ENCODE results near the gene GASK1A.

GASK1A gene

DNA sequence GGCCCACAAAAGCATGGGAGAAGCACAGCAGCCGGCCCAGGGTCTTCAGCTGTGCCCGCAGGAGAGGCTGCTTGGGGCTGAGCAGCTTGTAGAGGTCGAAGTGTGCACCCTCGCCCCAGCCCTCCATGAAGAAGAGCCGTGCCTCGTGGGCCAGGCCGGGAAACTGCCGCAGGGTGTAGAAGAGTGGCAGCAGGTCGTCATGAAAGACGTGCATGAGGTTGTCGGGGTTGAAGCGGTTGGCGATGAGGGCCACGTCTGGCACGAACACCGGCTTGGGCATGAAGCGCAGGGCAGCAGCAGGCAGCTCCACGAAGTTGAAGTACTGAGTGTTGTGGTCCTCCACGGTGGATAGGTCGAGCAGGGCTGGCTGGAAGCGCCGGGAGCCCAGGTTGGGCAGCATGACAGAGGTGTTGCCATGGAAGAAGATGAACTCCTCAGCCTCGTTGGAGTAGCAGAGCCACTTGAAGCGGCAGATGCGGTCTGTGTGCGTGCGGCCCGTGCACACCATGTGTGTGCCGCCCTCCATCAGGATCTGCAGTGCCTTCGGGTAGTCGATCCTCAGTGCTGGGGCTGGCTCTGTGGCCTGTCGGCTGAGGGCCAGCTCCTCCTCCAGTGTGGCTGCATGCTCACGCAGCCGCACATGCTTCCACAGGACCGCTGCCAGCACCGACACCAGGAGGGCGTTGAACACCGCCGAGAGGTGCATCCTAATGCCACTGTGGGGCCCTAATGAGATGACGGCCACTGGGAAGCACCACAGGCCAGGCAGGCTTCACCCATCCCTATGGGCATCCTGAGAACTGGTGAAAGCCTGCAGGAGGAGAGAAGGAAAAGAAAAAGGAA lies 101.8 kb downstream of the GASK1A start:
- Mint-ChIP-seq H3K4me3 (no peak overlapping the region), H3K27ac (no peak overlapping the region), H3K9me3 (peaks cover 23% of the 10 kb centered on the region), H3K4me1 (ENCODE audit: low read depth) (no peaks in the 10 kb centered on the region), H3K27me3 (ENCODE audit: low read depth) (no peaks in the 10 kb centered on the region), H3K36me3 (ENCODE audit: low read depth) (peaks cover 20% of the 10 kb centered on the region)

DNA sequence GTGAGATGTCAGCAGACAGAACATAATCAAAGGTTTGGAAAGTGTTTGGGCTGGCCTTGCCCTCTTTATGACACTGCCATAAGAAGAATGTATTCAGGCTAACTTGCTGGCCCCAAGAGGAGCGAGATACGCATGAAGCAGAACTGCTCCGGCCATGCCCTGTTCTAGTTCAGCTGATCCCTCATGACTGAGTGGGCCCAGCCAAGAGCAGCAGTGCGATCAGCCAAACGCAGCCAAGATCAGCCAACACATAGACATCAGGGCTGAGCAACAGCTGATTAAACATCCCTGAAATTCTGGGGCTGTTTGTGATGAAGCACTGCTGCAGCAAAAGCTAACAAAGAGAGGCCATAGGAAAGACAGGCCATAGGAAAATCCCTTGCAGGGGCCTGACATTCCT lies 102.7 kb downstream of the GASK1A start:
- H3K4me1 Mint-ChIP-seq (ENCODE audit: low read depth), result peaks cover 1% of the 10 kb centered on the region
- H3K27ac Mint-ChIP-seq, result no peak overlapping the region
- H3K27me3 Mint-ChIP-seq (ENCODE audit: low read depth), result no peaks in the 10 kb centered on the region
- H3K36me3 Mint-ChIP-seq (ENCODE audit: low read depth), result peaks cover 20% of the 10 kb centered on the region
- H3K9me3 Mint-ChIP-seq, result peaks cover 23% of the 10 kb centered on the region
- no peak overlapping the region for H3K4me3 Mint-ChIP-seq

DNA sequence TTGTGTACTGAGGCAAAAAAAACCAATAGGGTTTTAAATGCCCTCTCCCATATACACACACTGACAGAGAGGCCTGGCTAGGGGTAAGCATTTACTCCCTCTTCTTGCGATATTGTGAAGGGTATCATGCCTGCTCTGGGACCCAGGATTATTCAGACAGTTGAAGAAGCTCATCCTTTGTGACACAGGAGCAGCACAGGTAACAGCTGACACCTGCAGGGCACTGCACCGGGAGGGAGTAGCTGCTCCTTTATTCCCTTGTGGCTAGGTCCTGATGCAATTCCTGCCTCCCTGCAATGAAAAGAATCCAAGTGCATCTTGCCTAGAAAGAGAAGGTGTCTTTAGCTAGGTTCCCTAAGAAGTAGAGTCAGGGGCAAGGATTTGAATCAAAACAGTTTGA lies 103.3 kb downstream of the GASK1A start:
- H3K4me3 Mint-ChIP-seq, result no peak overlapping the region
- peaks cover 23% of the 10 kb centered on the region for H3K9me3 Mint-ChIP-seq
- peaks cover 2% of the 10 kb centered on the region for H3K4me1 Mint-ChIP-seq (ENCODE audit: low read depth)
- no peaks in the 10 kb centered on the region for H3K27me3 Mint-ChIP-seq (ENCODE audit: low read depth)
- peaks cover 19% of the 10 kb centered on the region for H3K36me3 Mint-ChIP-seq (ENCODE audit: low read depth)
- H3K27ac Mint-ChIP-seq, result no peak overlapping the region

DNA sequence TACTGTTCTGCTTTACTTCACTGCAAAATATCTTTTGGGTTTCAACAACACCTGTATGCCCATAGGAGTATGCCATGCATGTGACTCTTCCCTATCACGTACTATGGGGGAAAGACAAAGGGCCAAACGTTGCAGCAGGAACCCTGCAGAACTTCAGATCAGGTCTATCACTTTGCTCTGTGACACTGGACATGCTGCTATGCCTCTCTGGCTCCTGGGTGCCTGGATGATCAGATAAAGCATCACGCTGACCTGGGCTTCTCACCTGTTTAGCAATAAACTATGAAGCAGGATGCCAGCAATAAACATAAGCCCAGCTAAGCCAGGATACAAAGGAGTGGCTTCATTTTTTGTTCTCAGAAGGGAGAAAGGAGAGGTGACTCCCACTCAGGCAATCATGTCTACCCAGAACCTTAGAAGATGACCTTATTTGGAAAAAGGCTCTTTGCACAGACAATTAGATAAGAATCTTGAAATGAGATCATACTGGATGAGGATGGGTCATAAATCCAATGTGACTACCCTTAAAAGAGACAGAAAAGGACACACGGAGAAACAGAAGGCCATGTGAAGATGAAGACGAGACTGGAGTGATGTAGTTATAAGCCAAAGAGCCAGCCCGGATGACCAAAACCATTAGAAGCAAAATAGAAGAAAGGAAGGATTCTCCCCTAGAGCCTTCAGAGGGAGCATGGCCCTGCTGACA lies 107.5 kb downstream of the GASK1A start:
- Mint-ChIP-seq H3K4me3 (no peak overlapping the region), H3K4me1 (ENCODE audit: low read depth) (peaks cover 2% of the 10 kb centered on the region), H3K9me3 (peaks cover 23% of the 10 kb centered on the region), H3K27ac (no peak overlapping the region), H3K36me3 (ENCODE audit: low read depth) (peaks cover 7% of the 10 kb centered on the region), H3K27me3 (ENCODE audit: low read depth) (no peaks in the 10 kb centered on the region)

DNA sequence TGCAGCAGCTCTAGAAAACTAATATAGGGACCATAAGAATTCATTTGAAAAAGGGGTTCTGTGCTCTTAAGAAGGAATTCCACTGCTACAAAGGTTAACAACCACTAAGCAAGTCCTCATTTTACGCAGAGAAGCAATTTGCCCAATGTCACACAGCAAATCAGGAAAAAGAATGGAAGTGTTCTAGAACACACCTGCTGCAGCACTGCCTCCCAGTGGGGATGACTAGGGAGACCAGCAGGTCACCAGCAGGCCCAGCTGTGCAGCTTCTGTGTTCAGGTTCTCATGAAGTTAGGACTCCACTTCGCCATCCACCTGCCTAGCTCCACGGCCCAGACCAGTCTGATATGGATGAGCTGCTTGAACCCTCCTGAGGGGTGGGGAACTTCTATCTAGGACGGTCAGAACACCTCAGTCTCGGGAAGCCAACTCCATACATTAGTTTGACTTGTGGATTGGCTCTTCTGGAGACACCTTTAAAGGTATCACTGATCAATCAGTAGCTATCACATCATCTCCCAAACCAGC lies 108.2 kb downstream of the GASK1A start:
- H3K27ac Mint-ChIP-seq, result no peak overlapping the region
- H3K4me1 Mint-ChIP-seq (ENCODE audit: low read depth), result peaks cover 2% of the 10 kb centered on the region
- H3K36me3 Mint-ChIP-seq (ENCODE audit: low read depth), result peaks cover 5% of the 10 kb centered on the region
- no peak overlapping the region for H3K4me3 Mint-ChIP-seq
- H3K27me3 Mint-ChIP-seq (ENCODE audit: low read depth), result no peaks in the 10 kb centered on the region
- peaks cover 23% of the 10 kb centered on the region for H3K9me3 Mint-ChIP-seq

DNA sequence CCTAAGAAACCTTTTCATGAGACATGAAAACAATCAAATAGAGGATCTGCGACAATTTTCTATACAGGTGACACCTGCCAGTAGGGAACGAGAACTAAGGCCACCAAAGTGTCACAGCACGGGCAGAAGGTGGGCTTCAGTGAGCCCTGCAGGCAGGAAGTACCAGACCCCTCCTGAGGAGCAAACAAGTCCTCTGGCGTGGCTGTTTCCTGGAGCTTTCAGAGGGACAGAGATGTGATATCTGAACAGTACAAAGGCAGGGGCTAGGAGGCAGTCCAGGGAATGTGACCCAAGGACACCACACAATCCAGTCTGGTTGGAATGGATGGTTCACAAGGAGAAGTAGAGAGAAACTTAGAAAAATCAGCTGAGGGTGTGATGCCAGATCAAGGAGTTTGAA lies 110.0 kb downstream of the GASK1A start:
- H3K4me1 Mint-ChIP-seq (ENCODE audit: low read depth), result peaks cover 2% of the 10 kb centered on the region
- H3K9me3 Mint-ChIP-seq, result peaks cover 6% of the 10 kb centered on the region
- H3K27me3 Mint-ChIP-seq (ENCODE audit: low read depth), result no peaks in the 10 kb centered on the region
- H3K27ac Mint-ChIP-seq, result no peak overlapping the region
- H3K36me3 Mint-ChIP-seq (ENCODE audit: low read depth), result no peaks in the 10 kb centered on the region
- no peak overlapping the region for H3K4me3 Mint-ChIP-seq

DNA sequence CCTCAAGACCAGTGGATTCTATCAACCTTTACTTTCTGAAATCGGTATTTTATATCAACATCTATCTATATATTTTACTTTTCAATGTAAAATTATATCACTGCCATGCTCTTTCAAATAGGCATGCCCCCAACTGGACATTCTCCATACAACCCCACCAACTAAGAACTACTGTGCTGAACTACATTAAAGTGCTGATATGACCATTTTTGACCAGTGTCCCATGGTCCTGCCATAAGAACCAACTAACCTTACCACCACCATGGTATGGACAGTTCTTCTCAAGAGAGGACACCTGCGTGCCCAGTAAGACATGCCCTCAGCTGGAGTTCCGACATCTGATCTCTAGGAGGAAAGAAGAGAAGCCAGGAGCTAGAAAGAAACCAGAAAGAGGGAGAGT lies 111.1 kb downstream of the GASK1A start:
- peaks cover 2% of the 10 kb centered on the region for H3K4me1 Mint-ChIP-seq (ENCODE audit: low read depth)
- no peak overlapping the region for H3K4me3 Mint-ChIP-seq
- no peaks in the 10 kb centered on the region for H3K27me3 Mint-ChIP-seq (ENCODE audit: low read depth)
- no peaks in the 10 kb centered on the region for H3K9me3 Mint-ChIP-seq
- no peaks in the 10 kb centered on the region for H3K36me3 Mint-ChIP-seq (ENCODE audit: low read depth)
- H3K27ac Mint-ChIP-seq, result no peak overlapping the region

DNA sequence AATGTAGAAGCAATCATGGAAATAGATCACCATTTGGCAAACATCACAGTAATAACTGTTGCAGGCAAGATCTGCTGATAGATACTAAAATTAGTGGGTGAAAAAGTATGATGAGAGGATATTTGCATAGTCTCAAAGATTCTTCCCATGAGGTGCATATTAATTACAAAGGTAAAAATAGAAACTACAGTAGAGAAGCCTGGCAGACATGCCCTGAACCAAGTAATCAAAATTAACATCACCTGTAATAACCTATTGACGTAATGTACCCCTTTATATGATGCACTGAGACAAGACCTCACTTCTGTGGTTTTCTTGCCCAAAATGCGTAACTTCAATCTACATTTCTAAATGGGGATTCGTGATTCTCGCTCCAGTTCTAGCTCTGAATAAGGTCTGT lies 112.4 kb downstream of the GASK1A start:
- Mint-ChIP-seq H3K27ac (no peak overlapping the region), H3K4me1 (ENCODE audit: low read depth) (peaks cover 2% of the 10 kb centered on the region), H3K4me3 (no peak overlapping the region), H3K36me3 (ENCODE audit: low read depth) (no peaks in the 10 kb centered on the region), H3K9me3 (no peaks in the 10 kb centered on the region), H3K27me3 (ENCODE audit: low read depth) (no peaks in the 10 kb centered on the region)

DNA sequence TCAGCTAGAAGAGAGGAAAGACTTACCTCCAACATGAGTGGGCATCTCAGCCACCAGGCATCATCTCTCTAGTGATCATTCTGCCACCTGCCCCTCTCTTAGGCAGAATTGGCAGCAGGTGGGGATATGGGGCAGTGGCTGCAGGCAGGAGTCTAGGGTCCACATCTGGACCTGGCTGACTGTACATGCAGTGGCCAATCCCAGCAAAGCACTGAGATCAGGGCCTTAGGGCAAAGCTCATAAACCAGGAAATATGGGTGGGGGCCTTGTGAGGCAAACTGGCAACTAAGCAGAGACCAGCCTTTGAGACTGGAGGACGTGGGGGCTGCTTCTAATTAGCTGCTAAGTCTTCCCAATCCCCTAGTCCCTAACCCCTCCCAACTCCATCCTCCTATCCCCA lies 113.9 kb downstream of the GASK1A start:
- H3K27me3 Mint-ChIP-seq (ENCODE audit: low read depth), result no peaks in the 10 kb centered on the region
- no peak overlapping the region for H3K4me3 Mint-ChIP-seq
- no peak overlapping the region for H3K27ac Mint-ChIP-seq
- H3K36me3 Mint-ChIP-seq (ENCODE audit: low read depth), result no peaks in the 10 kb centered on the region
- H3K9me3 Mint-ChIP-seq, result no peaks in the 10 kb centered on the region
- H3K4me1 Mint-ChIP-seq (ENCODE audit: low read depth), result no peaks in the 10 kb centered on the region

DNA sequence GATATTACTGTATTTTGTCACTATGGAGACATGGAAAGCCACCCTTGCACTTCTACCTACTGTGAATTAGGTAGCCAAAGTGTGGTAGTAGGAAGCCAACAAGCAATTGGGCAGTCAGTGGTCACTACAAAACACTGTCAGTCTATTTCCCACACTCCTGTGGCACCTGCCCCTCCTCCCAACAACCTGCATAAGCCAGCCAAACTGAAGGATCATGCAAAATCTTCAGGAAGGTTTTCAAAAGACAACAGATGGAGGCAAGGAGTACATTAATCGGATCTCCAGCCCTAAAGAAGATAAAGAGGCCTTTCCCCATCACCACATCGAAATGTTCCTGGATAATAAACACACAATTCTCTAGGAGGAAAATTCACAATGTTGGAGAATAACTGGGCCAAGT lies 114.9 kb downstream of the GASK1A start:
- H3K27me3 Mint-ChIP-seq (ENCODE audit: low read depth), result no peaks in the 10 kb centered on the region

DNA sequence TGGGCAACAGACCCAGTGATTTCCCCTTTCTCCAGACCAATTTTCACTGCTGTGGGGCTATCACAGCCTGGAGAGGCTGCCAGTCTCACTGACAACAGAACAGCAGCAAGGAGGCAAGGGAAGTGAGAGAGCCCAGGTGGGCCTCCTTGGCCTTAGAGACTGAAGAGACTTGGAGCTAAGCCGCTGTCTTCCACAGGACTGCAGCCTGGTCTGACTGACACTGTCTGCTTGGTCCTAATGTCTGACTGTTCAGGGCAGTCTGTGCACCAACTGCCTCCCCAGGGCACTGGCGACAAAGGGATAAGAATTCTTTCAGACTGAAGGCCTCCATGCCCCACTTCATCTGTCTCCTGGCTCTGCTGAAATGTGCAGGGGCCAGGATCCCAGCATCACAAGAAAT lies 115.3 kb downstream of the GASK1A start:
- H3K27ac Mint-ChIP-seq, result no peak overlapping the region
- H3K36me3 Mint-ChIP-seq (ENCODE audit: low read depth), result no peaks in the 10 kb centered on the region
- H3K4me3 Mint-ChIP-seq, result no peak overlapping the region
- H3K27me3 Mint-ChIP-seq (ENCODE audit: low read depth), result no peaks in the 10 kb centered on the region
- H3K9me3 Mint-ChIP-seq, result no peaks in the 10 kb centered on the region
- no peaks in the 10 kb centered on the region for H3K4me1 Mint-ChIP-seq (ENCODE audit: low read depth)

More for the DNA sequence above, 114.9 kb downstream of the GASK1A start:
- Mint-ChIP-seq H3K9me3 (no peaks in the 10 kb centered on the region), H3K4me1 (ENCODE audit: low read depth) (no peaks in the 10 kb centered on the region), H3K27ac (no peak overlapping the region), H3K4me3 (no peak overlapping the region), H3K36me3 (ENCODE audit: low read depth) (no peaks in the 10 kb centered on the region)

DNA sequence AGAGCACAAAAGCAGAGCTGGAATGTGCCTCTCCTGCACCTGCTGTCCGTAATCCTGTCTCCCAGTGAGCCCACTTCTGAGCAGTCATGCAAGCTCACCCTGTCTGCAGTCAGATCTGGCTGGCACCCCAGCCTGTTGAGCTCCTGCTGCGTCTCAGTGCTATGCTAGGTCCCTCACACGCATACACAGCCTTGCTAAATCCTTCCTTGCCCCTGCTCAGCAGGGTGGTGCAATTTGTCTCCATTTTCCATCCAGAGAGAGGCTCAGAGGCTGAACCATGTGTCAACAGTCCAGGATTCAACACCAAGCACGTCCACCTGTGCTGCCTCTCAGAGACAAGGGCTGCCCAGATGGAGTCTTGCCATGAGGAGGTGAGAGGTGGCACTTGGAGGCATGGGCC lies 115.7 kb downstream of the GASK1A start:
- H3K4me3 Mint-ChIP-seq, result no peak overlapping the region
- no peaks in the 10 kb centered on the region for H3K9me3 Mint-ChIP-seq
- no peaks in the 10 kb centered on the region for H3K27me3 Mint-ChIP-seq (ENCODE audit: low read depth)
- no peaks in the 10 kb centered on the region for H3K36me3 Mint-ChIP-seq (ENCODE audit: low read depth)
- no peaks in the 10 kb centered on the region for H3K4me1 Mint-ChIP-seq (ENCODE audit: low read depth)
- peak overlapping the region; percentile 61 for H3K27ac Mint-ChIP-seq

DNA sequence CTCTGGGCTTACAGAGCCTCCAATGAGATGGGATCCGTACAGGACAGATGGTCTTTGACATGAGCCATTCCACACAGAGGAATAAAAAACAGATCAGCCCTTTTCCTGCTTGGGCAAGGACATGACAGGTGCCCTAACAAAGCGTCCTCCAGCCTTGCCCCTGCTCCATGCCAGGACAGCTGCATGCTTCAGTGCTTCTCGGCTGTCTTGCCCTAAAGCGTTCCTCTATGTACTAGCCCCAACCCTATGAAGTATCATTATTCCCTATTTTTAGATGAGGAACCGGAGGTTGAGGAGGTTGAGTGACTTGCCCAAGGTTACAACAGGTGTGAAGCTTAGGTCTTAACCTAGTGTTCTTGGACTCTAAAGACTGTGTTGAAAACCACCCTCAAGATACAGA lies 116.3 kb downstream of the GASK1A start:
- no peaks in the 10 kb centered on the region for H3K27me3 Mint-ChIP-seq (ENCODE audit: low read depth)
- H3K4me3 Mint-ChIP-seq, result no peak overlapping the region
- H3K4me1 Mint-ChIP-seq (ENCODE audit: low read depth), result no peaks in the 10 kb centered on the region
- H3K9me3 Mint-ChIP-seq, result no peaks in the 10 kb centered on the region
- no peaks in the 10 kb centered on the region for H3K36me3 Mint-ChIP-seq (ENCODE audit: low read depth)
- H3K27ac Mint-ChIP-seq, result no peak overlapping the region

DNA sequence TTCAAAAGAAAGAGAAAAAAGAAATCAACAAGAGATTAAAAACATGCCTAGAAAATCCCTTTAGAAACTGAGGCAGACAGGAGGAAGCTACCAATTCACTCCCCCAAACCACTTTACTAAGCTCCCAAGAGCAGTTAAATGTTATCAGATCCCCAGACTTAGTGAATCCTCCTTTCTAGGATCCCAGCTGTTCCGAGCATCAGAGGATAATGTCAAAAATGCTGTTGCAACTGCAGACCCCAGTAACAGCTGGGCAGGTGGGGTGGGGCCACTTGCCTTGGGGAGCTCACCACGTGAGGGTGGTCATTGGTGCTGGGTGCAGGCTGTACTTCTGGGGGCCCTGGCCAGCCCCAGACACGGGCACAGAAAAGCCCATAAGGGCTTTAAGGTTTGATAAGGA lies 117.7 kb downstream of the GASK1A start:
- H3K4me3 Mint-ChIP-seq, result no peak overlapping the region
- H3K4me1 Mint-ChIP-seq (ENCODE audit: low read depth), result no peaks in the 10 kb centered on the region
- no peaks in the 10 kb centered on the region for H3K9me3 Mint-ChIP-seq
- no peaks in the 10 kb centered on the region for H3K36me3 Mint-ChIP-seq (ENCODE audit: low read depth)
- H3K27me3 Mint-ChIP-seq (ENCODE audit: low read depth), result no peaks in the 10 kb centered on the region
- H3K27ac Mint-ChIP-seq, result no peak overlapping the region

Measured in T-helper 1 cell treated with Interleukin-12 subunit alpha and Interleukin-12 subunit beta and Interleukin-4 antibody, amounts not matched to agents 30 μg/mL and 1 μg/mL, for 36 hours (primary cell).